Measurements from ENCODE around the gene FTCD. TPM values are rescaled to one million over a fixed set of nuclear protein-coding genes. Genes with fewer than 3 reads are reported as not detected.
"Not testable (repeated sequence)": the region's sequence is repeated elsewhere in the genome, so short reads cannot be mapped to it uniquely, and the experiment has no call there.

FTCD gene
- total RNA-seq, 1 donor from 2014 or later, result 0.30 TPM

GRCh38 chr21:46171996-46172862 lies 16.9 kb upstream of the FTCD start:
- DNase-seq (ENCODE audit: low read depth), result no peak

GRCh38 chr21:46171585-46171984 lies 16.2 kb upstream of the FTCD start:
- no peak for DNase-seq (ENCODE audit: low read depth)

GRCh38 chr21:46170436-46171193 lies 15.2 kb upstream of the FTCD start:
- not testable (repeated sequence) for DNase-seq (ENCODE audit: low read depth)

- no peak for DNase-seq (ENCODE audit: low read depth)
Measured at GRCh38 chr21:46168659-46169386, 13.4 kb upstream of the FTCD start.

GRCh38 chr21:46168238-46168637 lies 12.9 kb upstream of the FTCD start:
- DNase-seq (ENCODE audit: low read depth), result no peak

- DNase-seq (ENCODE audit: low read depth), result no peak
Measured at GRCh38 chr21:46165098-46165497, 9.7 kb upstream of the FTCD start.

- DNase-seq (ENCODE audit: low read depth), result no peak
Measured at GRCh38 chr21:46163380-46163779, 8.0 kb upstream of the FTCD start.

GRCh38 chr21:46161633-46162592 lies 6.5 kb upstream of the FTCD start:
- DNase-seq (ENCODE audit: low read depth), result no peak

- DNase-seq (ENCODE audit: low read depth), result no peak
Measured at GRCh38 chr21:46160907-46161632, 5.7 kb upstream of the FTCD start.

GRCh38 chr21:46160657-46160906 lies 5.2 kb upstream of the FTCD start:
- no peak for DNase-seq (ENCODE audit: low read depth)

- DNase-seq (ENCODE audit: low read depth), result no peak
Measured at GRCh38 chr21:46159841-46160656, 4.7 kb upstream of the FTCD start.

- no peak for DNase-seq (ENCODE audit: low read depth)
Measured at GRCh38 chr21:46159390-46159789, 4.0 kb upstream of the FTCD start.

GRCh38 chr21:46158666-46159300 lies 3.4 kb upstream of the FTCD start:
- DNase-seq (ENCODE audit: low read depth), result no peak

- DNase-seq (ENCODE audit: low read depth), result no peak
Measured at GRCh38 chr21:46157987-46158451, 2.6 kb upstream of the FTCD start.

- no peak for DNase-seq (ENCODE audit: low read depth)
Measured at GRCh38 chr21:46157396-46157986, 2.1 kb upstream of the FTCD start.

- no peak for DNase-seq (ENCODE audit: low read depth)
Measured at GRCh38 chr21:46156678-46157077, 1.3 kb upstream of the FTCD start.

- no peak for DNase-seq (ENCODE audit: low read depth)
Measured at GRCh38 chr21:46156378-46156645, 933 bp upstream of the FTCD start.

- DNase-seq (ENCODE audit: low read depth), result no peak
Measured at GRCh38 chr21:46154955-46155513, 345 bp downstream of the FTCD start.
